CD14-positive monocyte (primary cell): Measurements from ENCODE around the gene ATXN1. TPM values are rescaled to one million over a fixed set of nuclear protein-coding genes. Genes with fewer than 3 reads are reported as not detected.

Source experiments
- DNase-seq, 3 donors: peaks; one replicate each; pipeline ENCODE4 v3.0.0-alpha.2; 2011 to 2022
- H2AFZ ChIP-seq: 2 replicates; pipeline ENCODE4 v1.6.0; 2012; ENCODE audit warnings: mild to moderate bottlenecking, low read depth, low read length, inconsistent platforms; ENCODE audit not compliant: insufficient read depth, poor library complexity, severe bottlenecking
- H3K27ac ChIP-seq, 2 donors: 1 replicate in 1 of 2; 2 replicates in 1 of 2; pipeline ENCODE4 v1.5.1; 2012 to 2013; ENCODE audit warnings: low read length in 2 of 2, control low read depth in 1 of 2, inconsistent platforms in 1 of 2, low read depth in 1 of 2, mild to moderate bottlenecking in 1 of 2
- H3K27me3 ChIP-seq, 2 donors: one replicate each; pipeline versions ENCODE4 v1.6.0 to v1.6.1; 2011 to 2013; ENCODE audit warnings: low read length in 2 of 2; ENCODE audit not compliant: control insufficient read depth in 2 of 2, insufficient read depth in 2 of 2
- H3K36me3 ChIP-seq, 2 donors: replicated peaks in 1 of 2; 1 replicate in 1 of 2; 2 replicates in 1 of 2; pipeline versions ENCODE4 v1.5.1 to v1.6.1; 2012 to 2013; ENCODE audit warnings: low read length in 2 of 2, control low read depth in 1 of 2, inconsistent platforms in 1 of 2, mild to moderate bottlenecking in 1 of 2; ENCODE audit not compliant: insufficient read depth in 2 of 2, control insufficient read depth in 1 of 2
- H3K4me1 ChIP-seq, 2 donors: 1 replicate in 1 of 2; 2 replicates in 1 of 2; pipeline versions ENCODE4 v1.5.1 to v1.6.1; 2012 to 2013; ENCODE audit warnings: low read length in 2 of 2, control low read depth in 1 of 2, inconsistent platforms in 1 of 2, mild to moderate bottlenecking in 1 of 2, moderate library complexity in 1 of 2; ENCODE audit not compliant: insufficient read depth in 2 of 2, control insufficient read depth in 1 of 2
- H3K4me2 ChIP-seq: replicated peaks from 2 replicates; pipeline ENCODE3; 2012; ENCODE audit warnings: low read length, moderate library complexity, mild to moderate bottlenecking; ENCODE audit not compliant: poor library complexity, severe bottlenecking; ENCODE audit errors: extremely low read depth
- H3K4me3 ChIP-seq, 3 experiments: fragments of 200-600 bp in 1 of 3; sonication (generic) in 1 of 3; replicated peaks in 1 of 3; 1 replicate in 2 of 3; 2 replicates in 1 of 3; pipeline ENCODE4 v1.5.1; 2011 to 2013; ENCODE audit warnings: low read length in 3 of 3, mild to moderate bottlenecking in 3 of 3, control low read depth in 2 of 3, low read depth in 2 of 3, inconsistent platforms in 1 of 3, moderate library complexity in 1 of 3
- H3K79me2 ChIP-seq: 2 replicates; pipeline ENCODE4 v1.6.0; 2012; ENCODE audit warnings: mild to moderate bottlenecking, control low read depth, inconsistent platforms, low read length, moderate library complexity; ENCODE audit not compliant: insufficient read depth
- H3K9ac ChIP-seq: 2 replicates; pipeline ENCODE4 v1.6.0; 2017; ENCODE audit warnings: low read length, mild to moderate bottlenecking; ENCODE audit not compliant: insufficient read depth, poor library complexity, severe bottlenecking
- H3K9me3 ChIP-seq, 2 donors: replicated peaks in 1 of 2; 1 replicate in 1 of 2; 2 replicates in 1 of 2; pipeline versions ENCODE4 v1.5.1 to v1.6.1; 2012 to 2013; ENCODE audit warnings: low read length in 2 of 2, control low read depth in 1 of 2; ENCODE audit not compliant: control insufficient read depth in 1 of 2, insufficient read depth in 1 of 2
- H4K20me1 ChIP-seq: 2 replicates; pipeline ENCODE4 v1.6.0; 2012; ENCODE audit warnings: mild to moderate bottlenecking, low read length, control low read depth, moderate library complexity; ENCODE audit not compliant: insufficient read depth
- H3K27ac Mint-ChIP-seq, 7 donors: one replicate each; pipeline ENCODE4 v1.8.0; 2020; ENCODE audit warnings: mild to moderate bottlenecking in 7 of 7, mixed read lengths in 7 of 7, moderate library complexity in 6 of 7, inconsistent platforms in 2 of 7
- H3K27me3 Mint-ChIP-seq, 3 donors: one replicate each; pipeline ENCODE4 v1.8.0; 2021 to 2022; ENCODE audit warnings: low read depth in 3 of 3, mild to moderate bottlenecking in 3 of 3, mixed read lengths in 3 of 3, moderate library complexity in 3 of 3, inconsistent platforms in 1 of 3
- H3K36me3 Mint-ChIP-seq, 2 donors: one replicate each; pipeline ENCODE4 v1.8.0; 2020; ENCODE audit warnings: mixed read lengths in 2 of 2, inconsistent platforms in 1 of 2, mild to moderate bottlenecking in 1 of 2
- H3K4me1 Mint-ChIP-seq: one replicate; pipeline ENCODE4 v1.8.0; 2020; ENCODE audit warnings: mild to moderate bottlenecking, mixed read lengths
- H3K4me3 Mint-ChIP-seq, 2 donors: one replicate each; pipeline ENCODE4 v1.8.0; 2020; ENCODE audit warnings: mild to moderate bottlenecking in 2 of 2, mixed read lengths in 2 of 2, moderate library complexity in 1 of 2
- H3K9me3 Mint-ChIP-seq, 7 donors: one replicate each; pipeline ENCODE4 v1.8.0; 2020 to 2022; ENCODE audit warnings: mixed read lengths in 7 of 7, mild to moderate bottlenecking in 6 of 7, moderate library complexity in 6 of 7, inconsistent platforms in 2 of 7
- WGBS: methylation state at CpG from one replicate; pipeline ENCODE4 v1.1.5; 2013; ENCODE audit warnings: missing lambda C conversion rate; ENCODE audit not compliant: insufficient coverage; 5-methylcytosine and 5-hydroxymethylcytosine counted together
- intact Hi-C, 2 donors: fragments of 100-400 bp; cut with micrococcal nuclease; formaldehyde crosslinking; loops; one replicate each; pipeline versions ENCODE4 v1.15.0 to v1.15.1; 2023
- polyA plus RNA-seq, 3 donors: library from polyadenylated mRNA; depleted of rRNA in 1 of 3; unstranded in 2 of 3; stranded (reverse) in 1 of 3; fragments of 300-500 nt in 2 of 3; fragments of >200 nt in 1 of 3; fragmentation: Illumina TruSeq in 2 of 3; gene quantifications; 1 replicate in 2 of 3; 2 replicates in 1 of 3; pipeline ENCODE4 v1.2.3, GENCODE V29; 2012 to 2021
- TF ChIP-seq, protein P1 (sequence below): fragments of 200-600 bp; IDR thresholded peaks from one replicate; pipeline ENCODE4 v1.8.0; 2022; ENCODE audit warnings: antibody characterized with exemption, mild to moderate bottlenecking

The ATXN1 gene
- polyA plus RNA-seq, 3 donors, result 8.8 to 19.1 (median 10.9) TPM

- Histone ChIP-seq H3K79me2 (no peaks in the 10 kb centered on the region), H3K27me3 (no peaks in the 10 kb centered on the region), H3K36me3 (no peaks in the 10 kb centered on the region), H3K4me3 (no peak overlapping the region), H3K4me1 (no peaks in the 10 kb centered on the region), H3K9ac (no peak overlapping the region), H2AFZ (no peak overlapping the region), H3K27ac (no peak overlapping the region), H3K9me3 (no peaks in the 10 kb centered on the region), H3K4me2 (no peak overlapping the region), H4K20me1 (peaks cover 6% of the 10 kb centered on the region)
- intact Hi-C loops, result no loop called here
- WGBS, result 81% methylated on average over 3 of the region's 3 CpGs
- H3K36me3 Mint-ChIP-seq, result peaks cover 20 to 26% of the 10 kb centered on the region in 2 donors
- TF ChIP-seq, protein P1, sequence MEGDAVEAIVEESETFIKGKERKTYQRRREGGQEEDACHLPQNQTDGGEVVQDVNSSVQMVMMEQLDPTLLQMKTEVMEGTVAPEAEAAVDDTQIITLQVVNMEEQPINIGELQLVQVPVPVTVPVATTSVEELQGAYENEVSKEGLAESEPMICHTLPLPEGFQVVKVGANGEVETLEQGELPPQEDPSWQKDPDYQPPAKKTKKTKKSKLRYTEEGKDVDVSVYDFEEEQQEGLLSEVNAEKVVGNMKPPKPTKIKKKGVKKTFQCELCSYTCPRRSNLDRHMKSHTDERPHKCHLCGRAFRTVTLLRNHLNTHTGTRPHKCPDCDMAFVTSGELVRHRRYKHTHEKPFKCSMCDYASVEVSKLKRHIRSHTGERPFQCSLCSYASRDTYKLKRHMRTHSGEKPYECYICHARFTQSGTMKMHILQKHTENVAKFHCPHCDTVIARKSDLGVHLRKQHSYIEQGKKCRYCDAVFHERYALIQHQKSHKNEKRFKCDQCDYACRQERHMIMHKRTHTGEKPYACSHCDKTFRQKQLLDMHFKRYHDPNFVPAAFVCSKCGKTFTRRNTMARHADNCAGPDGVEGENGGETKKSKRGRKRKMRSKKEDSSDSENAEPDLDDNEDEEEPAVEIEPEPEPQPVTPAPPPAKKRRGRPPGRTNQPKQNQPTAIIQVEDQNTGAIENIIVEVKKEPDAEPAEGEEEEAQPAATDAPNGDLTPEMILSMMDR, result no peak
- peaks cover 3% of the 10 kb centered on the region for H3K4me1 Mint-ChIP-seq
- H3K9me3 Mint-ChIP-seq, result peaks cover 0 to 2% (median 0%) of the 10 kb centered on the region in 7 donors
- no peak overlapping the region for H3K27ac Mint-ChIP-seq
- no peak for DNase-seq
- H3K4me3 Mint-ChIP-seq, result no peak overlapping the region
- no peaks in the 10 kb centered on the region for H3K27me3 Mint-ChIP-seq
Measured at GRCh38 chr6:16400248-16400760, 361.0 kb downstream of the ATXN1 start.

GRCh38 chr6:16399695-16400094 lies 361.6 kb downstream of the ATXN1 start:
- Histone ChIP-seq H2AFZ (no peak overlapping the region), H3K4me3 (no peak overlapping the region), H3K36me3 (peaks cover 0 to under 1% of the 10 kb centered on the region in 2 donors), H3K27ac (no peak overlapping the region), H4K20me1 (peaks cover 6% of the 10 kb centered on the region), H3K9me3 (no peaks in the 10 kb centered on the region), H3K4me2 (no peak overlapping the region), H3K79me2 (no peaks in the 10 kb centered on the region), H3K4me1 (no peaks in the 10 kb centered on the region), H3K27me3 (no peaks in the 10 kb centered on the region), H3K9ac (no peak overlapping the region)
- intact Hi-C loops, result no loop called here
- TF ChIP-seq, protein P1, result no peak
- H3K4me1 Mint-ChIP-seq, result peaks cover 3% of the 10 kb centered on the region
- WGBS, result 93% methylated on average over 4 of the region's 5 CpGs
- DNase-seq, result no peak
- H3K27me3 Mint-ChIP-seq, result no peaks in the 10 kb centered on the region
- peaks cover 20 to 26% of the 10 kb centered on the region in 2 donors for H3K36me3 Mint-ChIP-seq
- H3K27ac Mint-ChIP-seq, result peak overlapping the region in 1 of 7 donors; percentile 12
- H3K4me3 Mint-ChIP-seq, result no peak overlapping the region
- peaks cover 0 to 2% (median 0%) of the 10 kb centered on the region in 7 donors for H3K9me3 Mint-ChIP-seq
